ENCODE results near the gene C8G.

The C8G gene

DNA sequence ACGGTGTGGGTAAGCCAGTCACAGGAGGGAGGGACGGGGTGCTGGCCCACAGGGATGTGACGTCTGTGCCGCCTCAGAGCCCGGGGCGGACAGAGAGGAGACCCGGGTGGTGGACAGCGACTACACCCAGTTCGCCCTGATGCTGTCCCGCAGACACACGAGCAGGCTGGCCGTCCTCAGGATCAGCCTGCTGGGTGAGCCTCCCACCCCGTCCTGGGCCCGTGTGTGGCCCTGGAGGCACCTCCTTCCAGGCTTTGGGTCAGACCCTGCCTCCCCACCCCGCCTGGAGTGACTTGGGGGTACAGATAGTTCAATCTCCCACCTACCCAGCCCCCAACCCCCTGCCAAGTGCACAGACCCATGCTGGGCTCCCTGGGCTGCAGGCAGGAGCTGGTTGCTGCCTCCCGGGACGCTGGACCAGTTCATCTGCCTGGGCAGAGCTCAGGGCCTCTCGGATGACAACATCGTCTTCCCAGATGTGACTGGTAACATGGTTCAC is 8.8 kb downstream of the C8G start:
- DNase-seq (ENCODE audit: low read depth in 2 of 2): no peak

DNA sequence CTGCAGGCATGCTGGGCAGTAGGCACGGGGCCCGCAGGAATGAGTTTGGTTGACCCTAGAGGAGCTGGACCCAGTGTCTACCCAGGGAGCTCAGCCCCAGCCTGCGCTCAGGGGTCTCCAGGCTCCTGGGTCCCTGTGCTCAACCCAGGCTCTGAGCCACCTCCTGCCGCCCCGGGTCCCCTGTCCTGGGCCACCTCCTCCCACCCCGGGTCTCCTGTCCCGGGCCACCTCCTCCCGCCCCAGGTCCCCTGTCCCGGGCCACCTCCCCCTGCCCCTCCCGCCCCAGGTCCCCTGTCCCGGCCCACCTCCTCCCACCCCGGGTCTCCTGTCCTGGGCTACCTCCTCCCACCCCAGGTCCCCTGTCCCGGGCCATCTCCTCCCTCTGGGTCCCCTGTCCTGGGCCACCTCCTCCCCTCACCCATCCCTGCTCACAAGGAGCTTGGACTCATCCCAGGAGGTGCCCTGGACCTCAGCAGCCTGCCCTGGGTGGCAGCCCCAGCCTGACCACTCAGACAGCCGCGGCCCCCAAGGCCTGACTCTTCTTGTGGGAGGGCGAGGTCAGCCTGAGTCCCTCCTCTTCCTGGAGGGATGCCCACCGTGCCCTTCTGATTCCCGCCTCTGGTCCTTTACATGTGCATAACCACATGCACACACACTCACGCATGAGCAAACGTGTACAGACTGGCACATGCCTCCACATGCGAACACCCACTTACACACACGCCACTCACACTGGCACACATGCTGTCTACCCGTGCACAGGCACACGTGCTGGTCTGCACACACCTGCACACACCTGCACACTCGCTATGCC is 9.4 kb downstream of the C8G start:
- no peak for DNase-seq (ENCODE audit: low read depth in 2 of 2)

DNA sequence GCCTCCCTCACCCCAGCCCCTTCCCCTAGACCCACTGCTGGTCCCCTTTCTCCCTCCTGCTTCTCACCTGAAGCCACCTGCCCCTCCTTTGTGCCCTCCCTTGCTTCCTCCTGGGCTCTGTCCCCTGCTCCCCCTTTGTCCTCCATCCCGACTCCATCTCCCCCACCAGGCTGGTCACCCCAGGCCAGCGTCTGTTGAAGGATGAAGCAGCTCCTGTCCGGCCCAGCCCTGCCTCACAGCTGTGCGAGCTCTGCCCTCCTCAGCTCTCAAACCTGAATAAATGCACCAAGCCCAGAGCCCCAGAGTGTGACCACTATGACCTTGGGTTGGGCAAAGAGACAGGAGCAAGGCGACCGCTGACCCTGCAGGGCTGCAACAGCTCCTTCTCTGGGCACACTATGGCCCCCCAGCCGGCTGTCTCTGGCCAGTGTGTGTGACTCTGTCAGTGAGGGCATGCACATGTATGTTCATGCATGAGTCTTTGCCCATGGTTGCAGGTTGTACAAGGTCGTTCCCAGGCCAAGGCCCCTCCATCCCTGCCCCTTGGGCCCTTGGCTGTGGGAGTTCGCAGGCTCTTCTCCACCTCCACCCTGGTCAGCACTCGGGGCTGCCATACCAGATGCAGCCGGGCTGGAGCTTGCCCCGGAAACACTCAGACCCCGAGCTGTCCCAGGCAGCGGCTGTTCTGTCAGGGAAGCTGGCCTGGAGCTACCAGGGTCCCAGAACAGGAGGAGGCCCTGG is 10.3 kb downstream of the C8G start:
- DNase-seq (ENCODE audit: low read depth in 2 of 2): no peak

DNA sequence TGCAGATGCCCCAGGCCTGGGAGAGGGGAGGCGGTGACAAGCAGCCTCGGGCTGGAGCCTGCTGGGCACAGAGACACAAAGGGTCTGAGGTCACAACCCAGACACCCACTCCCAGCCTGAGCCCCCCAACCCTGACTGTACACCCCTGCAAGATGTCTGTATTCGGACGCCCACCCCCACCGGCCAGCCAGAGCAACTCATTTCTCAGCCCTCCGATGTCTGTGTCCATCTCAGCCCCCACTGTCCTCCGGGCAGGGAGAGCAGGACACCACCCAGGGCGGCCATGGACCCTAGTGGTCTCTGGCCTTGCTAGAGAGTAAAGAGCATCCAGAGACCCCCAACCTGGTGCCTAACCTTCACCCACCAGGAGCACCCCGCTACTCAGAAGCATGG is 10.9 kb downstream of the C8G start:
- DNase-seq (ENCODE audit: low read depth in 2 of 2): no peak

DNA sequence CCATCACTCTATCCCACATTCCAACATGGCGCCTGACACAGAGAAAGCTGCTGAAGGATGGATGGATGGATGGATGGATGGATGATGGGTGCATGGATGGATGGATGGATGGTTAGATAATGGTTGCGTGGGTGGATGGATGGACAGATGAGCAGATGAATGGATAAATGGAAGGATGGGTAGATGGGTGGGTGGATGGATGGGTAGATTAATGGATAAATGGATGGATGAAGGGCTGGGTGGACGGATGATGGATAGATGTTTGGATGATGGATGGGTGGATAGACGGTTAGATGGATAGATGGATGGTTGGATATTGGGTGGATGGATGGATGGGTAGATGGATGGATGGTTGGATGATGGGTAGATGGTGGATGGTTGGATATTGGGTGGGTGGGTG is 11.6 kb downstream of the C8G start:
- DNase-seq (ENCODE audit: low read depth in 2 of 2): no peak

DNA sequence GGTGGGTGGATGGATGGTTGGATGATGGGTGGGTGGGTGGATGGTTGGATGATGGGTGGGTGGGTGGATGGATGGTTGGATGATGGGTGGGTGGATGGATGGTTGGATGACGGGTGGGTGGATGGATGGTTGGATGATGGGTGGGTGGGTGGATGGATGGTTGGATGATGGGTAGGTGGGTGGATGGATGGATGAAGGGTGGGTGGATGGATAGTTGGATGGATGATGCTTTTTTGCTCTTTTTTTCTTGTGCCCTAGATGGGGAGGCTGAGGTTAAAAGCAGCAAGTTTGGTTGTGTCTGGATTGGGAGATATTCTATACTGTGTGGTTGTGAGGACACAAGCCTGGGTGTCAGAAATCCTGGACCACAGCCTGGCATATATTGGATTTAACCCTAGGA is 12.4 kb downstream of the C8G start:
- no peak for DNase-seq (ENCODE audit: low read depth in 2 of 2)

DNA sequence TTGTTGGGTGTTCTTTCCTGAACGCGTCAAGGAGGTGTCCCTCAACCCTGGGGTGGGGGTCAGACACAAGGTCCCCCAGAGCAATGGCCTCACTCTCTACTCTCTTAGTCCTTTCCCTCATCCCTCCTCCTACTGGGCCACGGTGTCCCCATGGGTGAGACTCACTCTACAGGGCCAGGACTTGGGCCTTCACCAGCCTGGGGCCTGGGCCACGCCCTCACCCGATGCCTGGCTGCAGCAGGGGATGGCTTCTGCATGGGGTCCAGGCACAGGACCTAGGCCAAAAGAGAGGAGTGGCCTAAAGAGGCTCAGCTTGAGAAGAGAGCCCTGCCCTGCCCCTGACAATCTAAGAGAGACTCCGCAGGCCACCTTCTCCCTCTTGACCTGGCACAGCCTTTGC is 12.9 kb downstream of the C8G start:
- no peak for DNase-seq (ENCODE audit: low read depth in 2 of 2)

DNA sequence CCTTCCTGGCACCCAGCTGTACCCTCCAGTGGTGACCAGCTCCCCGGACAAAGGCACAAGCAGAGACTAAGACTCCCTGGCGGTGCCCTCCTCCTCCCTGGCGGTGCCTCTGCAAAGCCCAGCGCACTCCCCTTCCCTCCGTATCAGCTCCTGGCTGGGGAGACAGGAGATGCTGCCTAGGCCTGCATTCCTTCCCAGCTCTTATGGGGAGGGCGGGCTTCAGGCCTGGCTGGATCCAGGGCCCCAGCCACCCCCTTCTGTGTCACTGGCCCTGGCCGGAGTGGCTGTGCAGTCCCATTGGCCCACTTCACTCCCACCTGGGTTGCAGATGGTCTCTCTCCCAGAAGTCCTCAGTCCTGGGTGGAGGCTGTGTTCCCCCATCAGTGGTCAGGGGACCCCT is 13.4 kb downstream of the C8G start:
- no peak for DNase-seq (ENCODE audit: low read depth in 2 of 2)

DNA sequence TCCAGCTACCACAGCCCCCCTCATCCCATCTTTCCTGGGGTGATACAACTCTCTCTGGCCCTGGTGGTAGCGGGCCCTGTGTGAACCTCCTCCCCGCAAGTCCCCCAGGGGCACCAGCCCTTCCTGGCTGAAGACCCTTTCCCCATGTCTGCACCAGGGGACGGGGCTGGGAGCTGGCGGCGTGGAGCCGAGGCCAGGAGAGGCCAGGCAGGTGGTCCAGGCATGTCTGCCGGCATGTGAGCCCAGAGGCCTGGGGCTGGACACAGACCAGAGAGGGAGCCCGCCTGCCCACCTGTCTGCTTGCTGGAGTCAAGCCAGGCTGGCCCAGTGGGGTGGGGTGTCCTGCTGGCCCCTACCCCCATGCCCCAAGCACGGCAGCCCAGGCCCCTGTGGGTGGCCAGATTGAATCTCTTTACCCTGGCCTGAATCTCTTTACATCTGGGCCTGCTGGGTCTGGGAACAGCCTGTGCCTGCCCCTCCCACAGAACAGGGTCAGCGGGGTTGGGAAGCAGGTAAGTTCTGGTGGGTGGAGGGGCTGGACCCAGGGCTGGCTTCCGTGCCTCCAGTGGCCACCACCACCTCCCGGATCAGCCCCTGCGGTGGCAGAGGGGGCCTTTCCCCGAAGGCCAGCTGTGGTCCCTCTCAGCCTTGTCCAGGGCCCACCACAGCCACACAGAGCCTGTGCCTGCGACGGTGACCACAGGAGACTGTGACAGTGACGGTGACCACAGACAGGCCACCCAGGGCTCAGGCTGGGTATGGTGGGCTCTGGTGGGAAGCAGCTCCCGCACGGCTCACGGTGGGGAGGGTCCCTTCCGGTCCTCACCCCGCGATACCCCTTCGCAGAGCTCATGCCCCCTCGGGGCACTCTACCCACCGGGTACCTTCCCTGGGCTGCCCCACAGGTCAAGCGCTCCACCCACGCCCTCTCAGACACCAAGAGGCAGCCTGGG is 14.1 kb downstream of the C8G start:
- no peak for DNase-seq (ENCODE audit: low read depth in 2 of 2)

DNA sequence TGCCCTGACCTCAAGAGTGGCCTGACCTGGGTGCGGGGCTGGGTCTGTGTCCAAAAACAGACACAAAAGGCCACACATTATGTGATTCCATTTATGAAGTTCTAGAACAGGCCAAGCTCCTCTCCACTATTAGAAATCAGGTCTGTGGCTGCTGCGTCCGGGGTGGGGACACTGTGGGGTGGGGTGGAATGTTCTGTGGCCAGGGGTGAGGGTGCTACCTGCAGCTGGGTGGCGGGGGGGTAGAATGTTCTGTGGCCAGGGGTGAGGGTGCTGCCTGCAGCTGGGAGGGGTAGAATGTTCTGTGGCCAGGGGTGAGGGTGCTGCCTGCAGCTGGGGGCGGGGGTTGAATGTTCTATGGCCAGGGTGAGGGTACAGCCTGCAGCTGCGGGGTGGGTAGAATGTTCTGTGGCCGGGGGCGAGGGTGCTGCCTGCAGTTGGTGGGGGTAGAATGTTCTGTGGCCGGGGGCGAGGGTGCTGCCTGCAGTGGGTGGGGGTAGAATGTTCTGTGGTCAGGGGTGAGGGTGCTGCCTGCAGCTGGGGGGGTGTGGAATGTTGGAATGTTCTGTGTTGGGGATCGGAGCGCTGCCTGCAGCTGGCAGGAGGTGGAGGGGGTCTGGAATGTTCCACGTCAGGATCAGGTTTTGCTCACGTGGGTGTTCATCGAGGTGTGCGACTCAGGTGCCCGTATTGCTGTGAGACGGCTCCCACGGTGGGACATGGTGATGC is 15.3 kb downstream of the C8G start:
- DNase-seq (ENCODE audit: low read depth in 2 of 2): no peak

DNA sequence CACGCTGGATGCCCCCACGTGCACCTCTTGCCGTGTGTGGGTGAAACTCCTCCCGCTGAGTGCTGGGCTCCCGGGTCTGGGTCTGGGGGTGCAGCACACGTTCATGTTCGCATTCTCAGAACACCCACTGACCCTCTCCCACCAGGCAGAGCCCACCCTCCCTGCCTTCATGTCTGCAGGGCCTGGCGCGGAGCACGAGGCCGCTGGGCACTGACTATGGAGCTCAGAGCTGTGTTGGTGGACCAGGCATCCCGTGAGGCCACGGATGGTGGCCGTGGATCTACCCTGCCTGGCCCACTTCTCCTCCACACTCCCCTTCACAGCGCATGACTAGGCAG is 15.9 kb downstream of the C8G start:
- no peak for DNase-seq (ENCODE audit: low read depth in 2 of 2)

DNA sequence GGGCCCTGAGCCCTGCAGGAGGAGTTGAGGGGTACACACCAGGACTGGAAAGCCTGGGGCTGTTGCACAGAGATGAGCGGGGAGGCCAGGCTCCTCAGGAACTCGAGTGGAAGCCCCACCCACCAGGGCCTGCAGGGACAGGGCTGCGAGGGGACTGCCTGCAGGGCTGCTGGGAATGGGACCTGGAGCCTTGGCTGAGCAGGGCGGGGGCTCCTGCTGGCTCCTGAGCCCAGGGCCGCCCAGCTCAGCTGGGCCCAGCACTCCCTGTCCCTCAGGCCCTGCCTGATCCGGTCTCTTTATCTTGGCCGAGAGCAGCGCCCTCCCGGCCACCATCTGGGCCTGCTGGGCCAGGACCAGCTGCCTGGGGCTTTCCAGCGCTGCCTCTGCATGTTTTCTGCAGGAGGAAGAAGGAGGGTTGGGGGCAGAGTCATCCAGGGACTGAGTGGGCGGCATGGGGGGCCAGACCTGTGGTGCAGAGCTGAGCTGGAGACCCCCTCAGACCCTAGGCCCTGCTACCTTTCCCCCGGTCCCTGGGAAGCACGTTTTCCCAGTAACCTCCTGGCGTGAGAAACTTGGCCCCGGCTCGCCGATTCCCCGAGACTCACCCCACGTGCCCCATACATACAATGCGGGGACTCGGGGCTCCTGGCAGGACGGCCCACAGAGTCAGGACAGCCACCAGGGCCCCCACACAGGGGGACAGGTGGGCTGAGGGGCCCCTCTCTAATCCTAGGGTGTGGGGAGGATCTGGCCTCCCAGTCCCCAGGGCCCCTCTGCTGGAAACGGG is 16.4 kb downstream of the C8G start:
- no peak for DNase-seq (ENCODE audit: low read depth in 2 of 2)

DNA sequence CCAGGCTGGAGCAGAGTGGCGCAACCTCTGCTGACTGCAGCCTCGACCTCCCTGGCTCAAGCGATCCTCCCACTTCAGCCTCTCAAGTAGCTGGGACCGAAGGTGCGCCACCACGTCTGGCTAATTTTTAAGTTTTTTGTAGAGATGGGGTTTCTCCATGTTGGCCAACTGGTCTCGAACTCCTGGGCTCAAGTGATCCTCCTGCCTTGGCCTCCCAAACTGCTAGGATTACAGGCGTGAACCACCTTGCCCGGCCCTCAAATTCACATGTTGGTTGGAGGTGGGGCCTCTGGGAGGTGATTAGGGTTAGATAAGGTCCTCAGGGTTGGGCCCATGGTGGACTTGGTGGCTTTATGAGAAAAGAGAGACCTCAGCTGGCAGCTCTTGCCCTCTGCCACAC is 17.1 kb downstream of the C8G start:
- no peak for DNase-seq (ENCODE audit: low read depth in 2 of 2)

DNA sequence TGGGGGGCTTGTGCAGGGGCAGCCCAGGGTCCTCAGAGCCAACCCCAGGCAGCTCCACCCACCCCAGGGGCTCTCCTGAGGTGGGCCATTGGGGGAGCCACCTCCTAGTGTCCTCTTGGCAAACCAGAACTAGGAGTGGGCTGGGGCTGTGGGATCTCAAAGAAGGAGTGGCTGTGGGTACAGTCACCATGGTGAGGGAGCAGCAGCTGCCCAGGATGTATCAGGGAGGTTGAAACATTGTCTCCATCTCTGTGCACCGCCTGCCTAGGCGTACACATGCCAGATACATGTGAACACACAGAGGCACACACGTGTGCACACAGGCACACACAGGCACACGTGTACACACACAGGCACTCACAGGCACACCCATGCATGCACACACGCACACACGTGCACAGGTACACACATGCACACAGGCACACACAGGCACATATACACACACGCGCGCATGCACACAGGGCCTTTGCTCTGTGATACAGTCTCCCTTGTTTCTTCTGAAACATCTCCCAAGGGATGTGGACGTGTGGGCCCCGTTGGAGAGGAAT is 17.7 kb downstream of the C8G start:
- no peak for DNase-seq (ENCODE audit: low read depth in 2 of 2)

DNA sequence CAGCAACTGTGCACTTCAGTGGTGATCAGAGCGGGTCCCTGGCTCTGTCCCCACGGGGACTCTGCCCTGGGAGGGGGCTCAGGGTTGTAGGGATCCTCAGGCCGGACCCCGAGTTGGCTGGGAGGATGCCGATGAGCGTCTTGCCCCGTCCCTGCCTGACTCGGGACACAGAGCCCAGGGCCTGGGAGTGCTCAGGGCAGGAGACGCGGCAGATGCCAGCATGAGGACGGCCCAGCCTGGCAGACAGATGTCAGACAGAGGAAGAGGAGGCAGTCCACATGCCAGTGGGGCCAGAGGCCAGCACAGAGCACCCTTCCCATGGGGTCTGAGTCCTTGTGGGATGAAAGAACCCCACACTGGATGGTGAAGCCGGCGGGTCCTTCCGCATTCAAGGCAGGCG is 18.3 kb downstream of the C8G start:
- no peak for DNase-seq (ENCODE audit: low read depth in 2 of 2)

DNA sequence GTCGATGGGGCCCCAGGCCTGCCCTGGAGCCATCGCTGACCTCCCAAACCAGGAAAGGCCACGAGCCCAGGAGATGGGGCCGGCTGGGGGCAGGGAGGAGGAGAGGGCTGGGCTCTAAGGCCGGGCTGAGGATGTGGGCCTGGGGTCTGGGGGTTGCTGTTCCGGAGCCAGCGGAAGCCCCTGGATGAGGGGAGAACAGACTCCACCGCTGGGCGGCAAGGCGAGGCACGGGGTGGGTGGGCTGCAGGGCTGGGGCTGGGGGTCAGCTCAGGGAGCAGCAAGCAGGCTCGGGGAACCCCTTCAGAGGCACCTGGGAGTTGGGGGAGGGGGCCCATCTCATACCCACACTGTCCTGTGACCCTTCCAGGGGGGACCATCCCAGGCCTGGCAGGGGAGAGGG is 18.7 kb downstream of the C8G start:
- DNase-seq (ENCODE audit: low read depth in 2 of 2): no peak

DNA sequence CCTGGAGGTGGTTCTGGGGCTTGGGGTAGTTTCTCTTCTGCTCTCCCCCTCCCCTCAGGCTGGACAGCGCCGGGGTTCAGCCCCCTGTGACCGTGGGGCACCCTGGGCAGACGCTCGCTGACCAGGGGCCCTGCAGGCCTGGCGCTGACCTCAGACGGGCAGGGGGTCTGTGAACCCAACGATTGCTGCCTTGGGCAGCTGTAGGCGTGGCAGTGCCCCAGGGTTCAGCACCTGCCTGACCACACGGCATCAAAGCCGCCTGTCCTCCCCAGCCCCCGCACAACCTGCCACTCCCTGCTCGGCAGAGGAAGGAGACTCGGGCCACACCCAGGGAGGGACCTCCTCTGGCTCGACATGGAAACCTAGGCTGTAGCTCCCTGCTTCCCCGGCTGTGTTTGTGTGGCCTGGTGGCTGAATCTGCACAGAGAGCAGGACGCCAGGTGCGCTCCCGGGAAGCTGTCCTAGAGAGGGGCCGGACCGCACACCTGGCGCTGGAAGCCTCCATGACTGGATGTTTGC is 19.2 kb downstream of the C8G start:
- no peak for DNase-seq (ENCODE audit: low read depth in 2 of 2)

DNA sequence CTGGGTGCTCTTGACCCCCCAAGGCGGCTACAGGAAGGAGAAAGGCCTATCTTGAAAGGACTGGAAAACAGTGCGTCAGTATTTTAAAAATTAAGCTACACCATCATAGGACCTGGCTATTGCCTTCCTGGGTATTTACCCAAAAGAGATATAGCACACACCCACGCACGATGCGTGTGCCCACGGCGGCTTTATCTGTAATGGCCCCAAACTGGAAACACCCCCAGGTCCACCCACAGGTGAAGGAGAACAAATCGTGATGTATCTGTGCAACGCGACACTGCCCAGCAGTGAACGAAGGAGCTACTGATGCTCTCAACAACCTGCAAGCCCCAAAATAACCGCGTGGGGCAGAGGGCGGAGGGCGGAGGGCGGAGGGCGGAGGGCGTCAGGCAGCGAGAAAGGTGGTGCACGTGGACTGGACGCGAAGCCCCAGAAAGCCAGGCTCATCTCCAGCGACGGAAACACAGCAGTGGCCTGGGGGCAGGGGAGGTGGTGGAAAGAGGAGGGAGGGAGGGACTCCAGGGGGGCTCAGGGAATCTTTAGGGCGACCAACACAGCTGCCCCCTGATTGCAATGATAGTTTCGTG is 19.9 kb downstream of the C8G start:
- no peak for DNase-seq (ENCODE audit: low read depth in 2 of 2)

DNA sequence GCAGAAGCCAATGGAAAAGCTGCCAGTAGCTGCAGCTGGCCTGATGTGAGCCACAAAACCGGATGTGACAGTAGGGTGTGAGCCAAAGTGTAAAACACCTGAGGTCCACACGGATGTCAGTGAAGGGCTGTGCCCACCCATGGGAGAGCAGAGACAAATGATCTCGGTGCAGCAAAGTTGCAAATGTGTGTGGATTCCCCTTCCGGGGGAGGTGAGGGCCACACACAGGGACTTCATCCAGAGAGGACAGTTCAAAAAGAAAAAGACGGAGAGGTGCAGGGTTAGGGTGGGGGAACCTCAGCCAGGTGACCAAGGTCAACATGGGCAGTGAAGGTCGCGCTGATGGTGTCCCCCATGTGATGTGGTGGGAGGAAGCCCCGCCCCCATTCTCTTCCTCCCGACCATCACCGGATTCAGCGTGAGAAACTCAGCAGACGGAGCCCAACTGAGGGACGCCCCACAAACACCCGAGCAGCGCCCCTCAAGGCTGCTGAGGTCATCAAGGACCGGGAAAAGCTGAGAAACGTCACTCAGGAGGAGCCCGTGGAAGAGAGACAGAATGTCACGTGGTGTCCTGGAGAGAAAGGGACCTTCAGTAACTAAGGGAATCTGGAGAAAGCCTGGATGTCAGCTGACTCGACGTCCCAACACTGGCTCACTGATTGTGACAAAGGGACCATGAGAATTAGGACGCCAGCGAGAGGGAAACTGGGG is 20.9 kb downstream of the C8G start:
- DNase-seq (ENCODE audit: low read depth in 2 of 2): no peak
